GM19238 (cell line): ENCODE results near the gene GPR39.
"Not testable (repeated sequence)": the region's sequence is repeated elsewhere in the genome, so short reads cannot be mapped to it uniquely, and the experiment has no call there.

ENCODE experiments used
- DNase-seq: peaks from one replicate; pipeline ENCODE4 v3.0.0; 2011; ENCODE audit warnings: low spot score; ENCODE audit not compliant: insufficient read length

The GPR39 gene

DNA sequence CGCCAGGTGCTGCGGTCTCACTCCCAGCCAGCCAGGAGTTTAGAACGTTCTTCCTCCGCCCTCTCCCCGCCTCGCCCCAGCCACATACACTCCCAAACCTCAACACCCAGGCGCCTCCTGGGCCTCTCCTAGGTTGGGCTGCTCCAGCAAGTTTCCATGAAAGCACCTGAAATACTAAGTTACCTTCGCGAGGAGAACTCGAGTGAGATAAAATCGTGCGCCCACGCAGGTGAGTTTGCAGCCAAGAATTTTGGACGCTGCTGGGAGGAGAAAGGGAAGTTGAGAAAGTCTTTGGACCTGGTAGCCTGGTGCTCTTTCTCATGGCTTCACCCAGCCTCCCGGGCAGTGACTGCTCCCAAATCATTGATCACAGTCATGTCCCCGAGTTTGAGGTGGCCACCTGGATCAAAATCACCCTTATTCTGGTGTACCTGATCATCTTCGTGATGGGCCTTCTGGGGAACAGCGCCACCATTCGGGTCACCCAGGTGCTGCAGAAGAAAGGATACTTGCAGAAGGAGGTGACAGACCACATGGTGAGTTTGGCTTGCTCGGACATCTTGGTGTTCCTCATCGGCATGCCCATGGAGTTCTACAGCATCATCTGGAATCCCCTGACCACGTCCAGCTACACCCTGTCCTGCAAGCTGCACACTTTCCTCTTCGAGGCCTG, at the start of gene GPR39:
GPR39 (plus strand) TSS at position 83 of the 673 bp plus-strand sequence.
- DNase-seq = no peak

DNA sequence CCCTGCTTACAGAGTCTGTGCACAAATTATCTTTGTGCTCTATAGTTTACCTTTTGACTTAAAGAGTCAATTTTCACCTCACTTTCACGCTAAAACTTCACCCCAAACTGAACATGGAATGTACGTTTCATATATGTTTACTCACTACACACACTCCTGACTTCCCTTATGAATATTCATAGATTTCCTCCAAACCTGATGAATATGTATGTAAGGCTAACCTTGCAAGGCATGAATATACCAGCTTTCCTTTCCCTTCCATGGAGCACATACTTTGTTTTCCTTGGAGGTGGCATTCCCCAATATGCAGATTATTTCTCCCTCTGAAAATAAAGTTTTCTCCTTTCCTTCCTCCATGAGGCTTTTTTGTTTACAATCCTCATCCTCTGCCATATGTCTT, 48.4 kb upstream of the GPR39 start:
- DNase-seq = no peak

DNA sequence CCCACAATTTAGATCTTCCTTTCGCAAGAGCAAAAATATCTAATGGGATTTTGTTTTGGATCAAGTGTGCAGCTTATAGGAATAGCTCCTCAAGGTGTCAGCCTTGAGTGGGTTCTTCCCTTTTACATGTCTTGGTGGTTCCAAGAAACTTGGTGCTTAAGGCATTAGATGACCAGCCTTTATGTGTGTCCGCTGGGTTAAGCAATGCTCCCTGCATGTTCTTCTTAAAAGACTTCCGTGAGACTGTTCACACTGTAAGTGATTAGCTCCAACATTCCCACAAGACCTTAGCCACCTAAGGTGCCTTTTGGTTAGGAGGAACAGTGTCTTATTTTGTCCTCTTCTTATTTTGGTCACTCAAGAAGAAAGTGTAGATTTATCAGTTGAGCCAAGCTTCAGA, 44.3 kb upstream of the GPR39 start:
- DNase-seq = no peak

DNA sequence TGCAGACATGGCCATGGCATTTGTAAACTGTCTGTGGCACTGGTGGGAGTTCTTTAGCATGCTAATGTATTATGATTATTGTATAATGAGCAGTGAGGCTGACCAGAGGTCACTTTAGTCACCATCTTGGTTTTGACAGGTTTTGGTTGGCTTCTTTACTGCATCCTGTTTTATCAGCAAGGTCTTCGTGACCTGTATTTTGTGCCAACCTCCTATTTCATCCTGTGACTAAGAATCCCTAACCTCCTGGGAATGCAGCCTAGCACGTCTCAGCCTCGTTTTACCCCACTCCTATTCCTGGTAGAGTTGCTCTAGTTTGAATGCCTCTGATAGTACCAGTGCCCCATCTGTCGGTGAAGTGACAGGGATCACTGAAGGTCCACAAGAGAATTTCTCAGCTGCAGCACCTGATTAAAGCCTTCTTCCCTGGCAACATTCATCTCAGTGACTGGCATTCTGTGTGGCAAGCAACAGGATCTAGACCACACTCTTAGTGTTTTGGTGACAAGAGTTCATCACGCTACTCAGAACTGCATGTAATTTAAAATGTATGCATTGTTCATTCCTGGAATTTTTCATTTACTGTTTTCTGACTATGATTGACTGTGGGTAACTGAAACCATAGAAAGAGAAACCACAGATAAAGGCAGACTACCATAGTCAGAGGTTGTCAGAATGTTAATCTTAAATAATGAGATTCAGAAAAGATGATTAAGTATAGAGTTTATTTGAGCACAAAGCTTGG, 43.0 kb upstream of the GPR39 start:
- no peak for DNase-seq

DNA sequence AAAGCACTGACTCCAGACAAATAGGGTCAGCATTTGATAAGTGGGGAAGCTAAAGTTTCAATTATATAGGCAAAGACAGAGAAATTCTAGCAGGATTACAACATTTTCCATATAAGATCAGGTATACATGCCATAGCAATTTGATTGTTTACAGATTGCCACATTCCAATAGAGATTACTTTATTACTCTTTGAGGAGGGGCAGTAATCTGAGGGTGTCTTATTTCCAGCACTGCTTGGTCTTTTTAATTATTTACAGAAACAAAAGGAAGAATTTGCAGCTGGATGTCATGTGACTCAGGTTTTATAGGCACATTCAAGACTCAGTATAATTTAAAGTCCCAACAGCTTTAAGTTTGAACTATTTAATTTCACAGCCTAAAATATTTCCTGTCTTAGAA, 42.5 kb upstream of the GPR39 start:
- no peak for DNase-seq

DNA sequence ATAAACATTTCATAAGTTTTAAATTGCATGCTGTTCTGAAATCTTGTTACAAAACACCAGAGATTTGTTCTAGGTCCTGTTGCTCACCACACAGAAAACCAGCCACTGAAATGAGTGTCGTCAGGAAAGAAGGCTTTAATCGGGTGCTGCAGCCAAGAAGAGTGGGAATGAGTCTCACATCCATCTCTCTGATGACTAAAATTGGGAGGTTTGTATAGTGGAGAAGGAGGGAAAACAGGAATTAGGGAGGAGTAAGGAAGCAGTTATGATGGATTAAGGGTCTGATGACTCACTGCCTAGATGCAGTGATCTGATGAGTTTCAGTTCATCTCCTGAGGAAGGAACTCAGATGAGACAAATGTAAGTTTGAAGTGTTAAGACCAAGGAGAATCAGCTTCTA, 42.1 kb upstream of the GPR39 start:
- DNase-seq = no peak

DNA sequence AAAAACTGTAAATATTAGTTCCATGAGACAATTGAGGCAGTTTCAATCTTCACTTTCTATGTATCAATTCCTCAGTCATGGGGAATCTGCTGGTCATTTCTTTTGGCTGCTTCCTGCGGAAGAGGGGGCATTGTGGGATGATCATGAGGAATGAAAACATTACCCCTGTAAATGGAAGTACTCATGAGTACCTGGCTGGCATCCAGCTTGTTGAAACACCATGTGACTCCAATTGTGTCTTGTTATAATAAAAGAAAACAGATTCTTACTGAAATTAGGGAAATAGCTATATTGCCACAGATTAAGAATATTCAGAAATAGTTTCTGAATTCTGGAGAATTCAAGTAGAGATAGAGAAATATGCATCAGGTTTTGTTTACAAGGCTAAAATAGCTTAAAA, 41.6 kb upstream of the GPR39 start:
- no peak for DNase-seq

DNA sequence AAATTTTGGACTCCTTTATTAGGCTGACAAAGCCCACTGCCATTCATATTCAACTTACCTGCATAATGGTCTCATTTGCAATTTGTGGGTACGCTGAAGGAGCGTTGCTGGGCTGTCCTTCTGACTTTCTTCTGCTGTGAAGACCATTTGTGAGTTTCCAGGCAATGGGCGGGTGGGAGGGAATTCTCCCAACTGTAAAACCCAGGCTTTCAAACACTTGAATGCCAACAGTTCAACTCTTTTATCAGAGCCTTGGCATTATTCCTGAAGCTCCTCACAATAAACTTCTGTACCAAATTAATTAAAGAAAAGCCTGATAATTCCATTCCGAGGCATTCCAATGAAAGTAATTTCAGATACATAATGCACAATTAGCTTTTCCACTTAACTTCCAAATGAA, 35.2 kb upstream of the GPR39 start:
- DNase-seq = no peak

DNA sequence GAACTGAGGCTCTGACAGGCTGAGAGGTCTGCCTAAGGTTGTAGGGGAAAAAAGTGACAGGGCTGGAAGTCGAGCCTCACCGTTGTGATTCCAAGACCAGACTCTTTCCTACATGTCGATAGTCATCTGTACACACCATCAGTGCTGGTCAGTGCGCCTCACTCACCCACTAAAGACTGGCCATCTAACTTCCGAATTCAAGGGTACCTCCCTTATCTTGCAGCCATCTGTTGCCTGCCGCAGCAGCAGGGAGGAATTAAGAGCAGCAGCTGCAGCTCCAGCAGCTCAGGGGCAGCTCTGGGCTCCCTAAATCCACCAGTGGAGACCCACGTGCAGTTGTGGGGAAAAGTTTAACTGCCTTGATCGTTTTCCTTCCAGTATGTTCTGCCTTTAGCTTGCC, 32.6 kb upstream of the GPR39 start:
- DNase-seq = no peak

DNA sequence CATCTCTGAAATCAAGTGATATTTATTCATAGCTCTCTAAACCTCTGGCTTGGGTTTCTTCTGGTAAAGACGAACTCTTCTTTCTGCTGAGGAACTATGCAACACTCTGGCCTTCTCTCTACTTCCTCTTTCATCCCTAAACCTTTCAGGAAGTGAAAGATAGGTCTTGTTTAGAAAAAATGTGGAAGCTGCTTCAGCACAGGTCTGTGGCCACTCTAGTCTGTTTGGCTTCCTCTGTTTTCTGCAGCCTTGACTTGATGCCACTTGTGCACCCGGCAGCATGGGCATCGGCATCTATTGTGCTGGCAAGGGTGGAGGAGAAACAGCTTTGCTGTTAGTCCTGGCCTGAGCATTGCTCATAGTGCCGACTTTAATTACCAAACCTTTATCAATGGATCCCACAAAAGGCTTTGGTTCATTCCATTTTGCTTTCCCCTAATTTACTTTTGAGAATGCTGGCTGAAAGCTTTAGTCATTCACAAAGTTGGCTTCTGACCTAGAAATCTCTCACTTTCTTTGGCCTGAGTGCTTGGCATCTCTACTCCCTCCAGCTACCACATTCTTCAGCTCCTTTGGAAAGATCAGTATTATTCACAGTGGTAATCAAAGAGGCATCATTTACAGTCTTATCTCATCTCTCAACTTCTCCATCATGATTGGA, 32.0 kb upstream of the GPR39 start:
- no peak for DNase-seq

DNA sequence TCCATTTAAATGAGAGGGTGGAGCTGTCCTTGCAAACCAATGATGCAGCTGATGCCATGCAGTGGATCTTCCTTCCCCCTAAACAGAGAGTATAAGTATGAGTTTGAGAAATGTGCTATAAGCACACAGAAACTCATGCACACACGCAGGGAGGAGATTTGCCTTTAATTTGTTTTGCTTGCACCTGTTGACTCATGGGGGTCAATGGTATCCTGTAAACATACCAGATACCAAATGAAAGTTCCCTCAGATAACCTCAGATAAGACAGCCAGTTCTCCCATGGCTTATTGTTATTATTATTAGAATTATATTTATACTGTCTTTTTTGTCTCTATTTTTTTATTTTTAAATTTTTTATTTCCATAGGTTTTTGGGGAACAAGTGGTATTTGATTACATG, 29.5 kb upstream of the GPR39 start:
- no peak for DNase-seq

DNA sequence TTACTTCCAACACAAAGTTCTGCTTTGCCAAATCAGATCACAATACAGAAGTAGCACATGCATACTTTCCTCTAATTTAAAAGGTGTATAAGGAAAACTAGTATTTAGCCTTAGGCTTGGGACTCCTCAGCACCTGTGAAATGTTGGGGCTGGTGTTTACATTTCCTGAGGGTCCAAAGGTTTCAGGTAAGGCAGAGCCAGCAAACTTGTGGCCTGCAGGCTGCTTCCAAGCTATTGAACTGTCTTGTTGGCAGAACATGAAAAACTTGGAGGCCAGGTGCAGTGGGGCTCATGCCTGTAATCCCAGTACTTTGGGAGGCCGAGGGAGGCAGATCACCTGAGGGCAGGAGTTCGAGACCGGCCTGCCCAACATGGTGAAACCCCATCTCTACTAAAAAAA, 26.5 kb upstream of the GPR39 start:
- DNase-seq = no peak

DNA sequence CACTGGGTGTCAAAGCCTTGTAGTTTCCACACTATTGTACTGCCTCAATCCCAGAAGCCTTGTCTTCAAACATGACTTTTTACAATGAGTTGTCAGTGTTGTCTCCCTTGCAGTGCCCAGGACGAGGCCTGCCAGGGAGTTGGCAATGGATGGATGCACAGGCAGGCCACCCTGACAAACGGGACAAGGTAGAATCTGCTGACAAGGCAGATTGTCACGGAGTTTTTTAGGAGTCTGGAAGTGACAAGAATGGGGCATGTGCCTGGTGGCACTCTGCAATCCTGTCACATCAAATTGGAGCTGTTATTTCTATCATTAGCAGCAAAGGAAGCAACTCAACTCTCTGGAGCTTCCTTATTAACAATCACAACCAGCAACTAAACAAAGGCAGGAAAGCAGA, 25.2 kb upstream of the GPR39 start:
- no peak for DNase-seq

DNA sequence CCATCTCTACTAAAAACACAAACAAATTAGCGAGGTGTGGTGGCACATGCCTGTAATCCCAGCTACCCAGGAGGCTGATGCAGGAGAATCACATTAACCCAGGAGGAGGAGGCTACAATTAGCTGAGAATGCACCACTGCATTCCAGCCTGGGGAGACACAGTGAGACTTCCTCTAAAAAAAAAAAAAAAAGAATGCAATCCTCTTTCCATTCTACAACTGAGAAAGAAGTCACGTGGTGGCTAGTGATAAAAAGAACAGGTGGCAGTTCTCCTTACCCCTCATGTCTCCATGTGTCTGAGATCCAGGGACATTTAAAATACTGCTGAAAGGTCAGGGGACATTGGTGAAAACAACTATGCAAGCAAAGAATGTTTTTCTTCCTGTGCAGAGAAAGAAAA, 24.4 kb upstream of the GPR39 start:
- no peak for DNase-seq

DNA sequence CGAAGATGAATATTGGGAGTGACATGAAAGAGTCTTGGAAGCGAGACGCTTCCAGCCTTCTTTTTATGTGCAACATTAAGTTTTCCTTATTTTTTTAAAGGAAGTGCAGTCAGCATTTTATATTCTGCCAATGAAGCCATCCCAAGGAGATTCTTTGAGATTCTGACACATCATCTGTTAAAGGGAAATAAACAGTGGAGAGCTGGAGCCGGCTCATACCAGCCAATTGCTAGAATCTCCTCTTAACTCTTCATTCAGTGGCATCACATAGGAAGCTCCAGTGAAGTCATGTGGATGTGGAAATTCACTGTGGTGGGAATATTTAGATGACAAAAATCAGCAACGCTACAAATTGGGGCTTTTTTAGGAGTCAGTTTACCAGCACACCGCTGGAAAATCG, 23.7 kb upstream of the GPR39 start:
- no peak for DNase-seq

DNA sequence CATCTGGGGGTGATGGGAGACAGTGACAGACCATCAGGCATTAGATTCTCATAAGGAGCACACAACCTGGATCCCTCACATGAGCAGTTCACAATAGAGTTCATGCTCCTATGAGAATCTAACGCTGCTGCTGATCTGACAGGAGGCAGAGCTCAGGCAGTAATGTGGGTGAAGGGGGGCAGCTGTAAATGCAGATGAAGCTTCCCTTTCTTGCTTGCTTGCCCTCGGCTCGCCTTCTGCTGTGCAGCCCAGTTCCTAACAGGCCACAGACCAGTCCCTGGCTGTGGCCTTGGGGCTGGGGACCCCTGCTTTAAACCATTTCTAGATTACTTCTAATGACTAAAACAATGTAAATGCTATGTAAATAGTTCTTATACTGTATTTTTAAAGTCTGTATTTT, 19.6 kb upstream of the GPR39 start:
- not testable (repeated sequence) for DNase-seq

DNA sequence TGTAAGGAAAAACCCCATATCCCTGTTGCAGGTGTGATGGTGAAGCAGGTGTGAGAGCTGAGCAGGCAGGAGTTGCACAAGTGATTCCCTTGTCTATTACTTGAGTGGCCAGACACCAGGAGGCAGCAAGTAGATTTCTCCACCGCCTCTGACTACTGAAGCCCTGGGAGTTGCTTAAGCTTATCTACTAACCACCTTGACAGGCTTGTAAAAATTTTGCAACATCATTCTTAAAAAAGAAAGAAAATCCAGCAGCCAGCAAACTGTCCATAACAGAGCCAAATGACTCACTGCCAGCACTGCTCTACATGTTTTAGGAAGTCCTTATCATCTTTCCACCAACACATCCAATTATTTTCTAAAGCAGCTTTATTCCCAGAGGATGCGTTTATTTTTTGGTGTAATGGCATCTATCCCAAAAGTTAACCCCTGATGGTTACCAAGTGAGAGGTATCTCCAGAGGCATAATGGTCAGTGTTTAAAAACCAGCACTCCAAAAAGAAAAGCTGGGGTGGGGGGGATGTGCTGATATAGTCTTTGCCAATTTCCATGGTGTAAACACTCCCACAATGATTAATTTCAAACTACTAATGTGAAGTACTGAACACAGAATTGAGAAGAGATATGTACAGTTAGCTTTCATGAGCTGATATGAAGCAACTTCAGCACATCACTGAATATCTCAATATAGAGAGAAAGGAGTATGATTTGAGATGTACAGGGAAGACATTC, 16.3 kb upstream of the GPR39 start:
- DNase-seq = no peak

DNA sequence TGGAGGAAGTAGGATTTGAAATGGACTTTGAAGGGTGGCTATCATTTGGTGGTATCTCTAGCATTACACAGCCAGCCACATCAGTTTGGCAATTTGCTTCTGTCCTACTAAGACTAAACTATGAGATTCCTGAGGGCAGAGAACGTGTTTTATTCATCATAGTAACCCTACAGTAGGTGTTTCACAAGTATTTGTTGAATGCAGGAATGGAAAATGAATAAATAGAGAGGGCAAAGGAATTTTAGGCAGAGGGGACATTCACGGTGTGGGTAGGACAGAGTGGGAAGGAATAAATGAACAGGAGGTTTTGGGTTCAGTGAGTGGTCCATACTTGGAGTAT, 15.7 kb upstream of the GPR39 start:
- DNase-seq = no peak

DNA sequence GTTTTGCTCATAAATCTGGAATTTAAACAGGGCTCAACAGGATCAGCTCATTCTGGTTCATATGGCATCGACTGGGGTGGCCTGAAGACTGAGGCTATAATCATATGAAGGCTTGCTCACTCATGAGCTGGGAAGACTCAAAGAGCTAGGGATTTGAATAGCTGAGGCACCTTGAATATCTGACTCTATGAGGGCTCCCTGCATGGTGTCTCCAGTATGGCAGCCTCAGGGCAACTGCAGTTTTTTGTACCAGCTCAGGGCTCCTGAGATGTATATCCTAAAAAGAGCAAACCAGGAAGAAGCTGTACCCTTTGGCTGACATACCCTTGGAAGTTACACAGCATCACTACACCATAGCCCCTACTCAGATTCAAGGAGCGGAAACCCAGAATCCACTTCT, 15.3 kb upstream of the GPR39 start:
- no peak for DNase-seq

DNA sequence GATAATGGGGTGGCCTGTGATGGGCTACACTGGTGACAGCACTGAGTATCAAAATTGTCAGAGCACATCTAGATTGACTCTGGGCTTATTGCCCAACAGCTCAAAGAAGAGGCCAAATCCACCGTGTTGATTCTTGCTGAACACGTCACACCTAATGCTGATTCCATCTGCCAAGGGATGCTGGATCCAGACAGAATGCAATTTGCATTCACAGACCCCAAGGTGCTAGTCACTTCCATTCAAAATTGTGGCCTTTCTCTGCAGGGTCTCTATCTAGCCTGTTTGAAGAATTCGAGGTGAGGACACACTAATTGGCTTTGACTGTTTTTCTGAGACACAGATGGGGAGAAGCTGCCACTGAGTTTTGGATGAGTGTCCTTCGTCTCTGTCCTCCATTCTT, 13.5 kb upstream of the GPR39 start:
- DNase-seq = no peak

DNA sequence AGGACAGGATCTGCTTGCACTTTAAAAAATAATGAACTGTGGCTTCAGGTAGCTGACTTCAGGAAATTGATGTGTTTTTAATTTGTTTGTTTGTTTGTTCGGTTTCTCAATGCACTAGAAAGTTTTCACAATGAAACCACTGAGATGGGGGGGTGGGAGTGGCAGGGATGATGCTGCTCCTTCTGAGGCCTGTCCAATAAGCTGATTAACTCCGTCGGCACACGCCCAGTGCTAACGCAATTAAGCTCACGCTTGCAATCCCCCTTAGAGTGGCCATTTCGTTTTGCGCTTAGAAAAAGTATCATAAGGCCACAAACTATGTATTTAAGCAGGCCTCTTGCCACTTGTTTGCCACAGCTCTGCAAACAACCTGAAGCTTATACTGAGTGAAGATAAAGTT, 12.5 kb upstream of the GPR39 start:
- no peak for DNase-seq

DNA sequence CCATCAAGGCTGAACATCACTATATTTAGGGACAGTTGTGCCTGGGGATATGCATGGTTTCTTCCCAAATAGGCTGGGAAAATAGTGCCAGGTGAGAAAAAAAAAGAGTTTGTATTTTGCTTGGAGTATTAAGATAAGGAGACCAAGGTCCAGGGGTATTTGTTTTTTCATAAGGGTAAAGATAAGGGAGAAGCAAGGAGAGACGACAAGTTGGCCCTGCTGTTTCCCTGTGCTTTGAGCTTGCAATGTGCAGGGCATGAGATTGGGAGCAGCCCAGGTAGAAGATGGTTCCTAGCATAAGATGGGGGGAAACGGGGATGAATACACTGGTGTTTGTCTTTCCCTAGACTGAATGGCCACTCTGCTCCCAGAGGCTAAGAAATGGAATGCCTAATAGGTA, 8.8 kb upstream of the GPR39 start:
- no peak for DNase-seq
